T-helper 9 cell (primary cell): ENCODE measurements around the gene SMARCA2.
"Not testable (repeated sequence)": the region's sequence is repeated elsewhere in the genome, so short reads cannot be mapped to it uniquely, and the experiment has no call there.

Experiments used
- DNase-seq: peaks from one replicate; pipeline ENCODE4 v3.0.0-alpha.2; 2020

SMARCA2 gene

DNA sequence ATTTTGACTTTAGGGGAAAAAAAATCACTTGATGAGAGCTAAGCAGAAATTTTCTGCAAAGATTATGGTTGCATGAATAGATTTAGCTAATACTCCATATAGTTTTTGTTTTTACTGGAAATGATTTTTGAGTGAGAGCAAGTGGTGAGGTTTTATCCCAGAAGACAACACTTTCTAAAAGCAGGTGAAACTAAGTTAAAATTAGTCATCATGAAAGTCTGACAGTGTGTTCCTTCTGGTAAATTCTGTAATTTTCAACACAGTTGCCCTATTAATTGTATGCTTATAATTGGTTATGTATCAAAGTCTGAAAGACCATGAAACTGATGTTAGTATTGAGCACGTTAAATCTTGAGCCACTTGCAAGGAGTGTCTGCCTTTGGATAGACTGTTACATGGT, 91.5 kb downstream of the SMARCA2 start:
- DNase-seq, result no peak

DNA sequence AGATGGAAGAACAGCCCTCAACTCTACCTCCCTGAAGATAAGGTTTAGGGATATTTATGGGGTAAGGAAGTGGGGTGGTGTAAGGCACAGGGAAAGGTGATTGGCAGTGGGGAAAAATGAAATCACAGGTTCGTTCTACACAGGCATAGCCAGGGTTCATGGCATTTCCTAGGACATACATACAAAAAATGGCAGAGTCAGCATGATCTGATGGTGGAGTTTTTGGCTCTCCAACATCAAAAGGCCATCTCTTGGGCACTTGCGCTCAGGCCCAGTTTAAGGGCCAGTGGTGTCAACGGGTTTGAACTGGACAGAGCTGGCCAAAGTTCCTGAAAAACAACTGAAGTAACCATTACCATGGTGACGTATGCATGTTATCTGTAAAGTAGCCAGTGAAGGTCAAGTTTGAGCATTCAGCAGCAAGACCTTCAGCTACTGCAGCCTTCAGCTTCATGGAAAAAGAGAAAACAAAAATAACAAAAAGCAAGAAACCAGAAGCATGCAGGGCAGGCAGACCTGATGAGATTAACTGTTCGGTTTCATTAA, 92.8 kb downstream of the SMARCA2 start:
- no peak for DNase-seq

DNA sequence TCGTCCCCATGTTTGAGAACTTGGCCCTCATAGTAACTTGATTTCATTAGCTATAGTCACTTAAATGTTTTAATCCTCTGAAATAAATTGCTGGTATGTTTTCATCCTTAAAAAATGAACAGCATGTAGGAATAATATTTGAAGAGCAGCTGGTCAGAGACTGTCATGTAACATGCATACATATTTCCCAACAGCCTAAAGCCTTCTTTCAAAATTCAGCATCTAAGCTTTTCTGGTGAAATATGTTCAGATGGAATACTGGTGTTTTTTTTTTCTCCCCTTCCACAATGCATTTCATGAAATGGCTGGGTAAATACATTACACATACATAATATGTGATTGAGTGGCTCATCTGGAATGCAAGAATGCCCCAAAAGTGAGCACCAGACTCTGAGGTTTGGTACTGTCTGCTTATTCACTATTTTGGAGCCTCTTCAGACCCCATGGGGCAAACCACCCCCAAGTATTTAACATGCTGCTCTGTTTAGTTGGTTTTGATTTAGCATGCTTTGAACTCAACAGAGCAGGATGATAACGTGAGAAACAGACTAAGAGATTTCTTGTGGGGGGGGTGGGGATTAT, 94.0 kb downstream of the SMARCA2 start:
- no peak for DNase-seq

DNA sequence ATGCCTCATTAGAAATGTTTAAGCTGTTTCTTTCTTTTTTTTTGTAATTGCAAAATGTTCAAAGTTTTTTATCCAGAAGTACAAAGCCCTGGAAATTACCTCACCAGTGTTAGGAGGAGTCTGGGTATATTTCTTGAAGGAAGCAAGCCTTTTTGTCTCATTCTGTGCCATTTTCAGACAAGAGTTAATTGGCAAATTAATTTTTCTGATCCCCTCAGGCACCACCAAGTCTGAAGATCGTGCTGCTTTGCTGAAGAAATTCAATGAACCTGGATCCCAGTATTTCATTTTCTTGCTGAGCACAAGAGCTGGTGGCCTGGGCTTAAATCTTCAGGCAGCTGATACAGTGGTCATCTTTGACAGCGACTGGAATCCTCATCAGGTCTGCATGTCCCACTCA, 94.9 kb downstream of the SMARCA2 start:
- DNase-seq, result no peak

DNA sequence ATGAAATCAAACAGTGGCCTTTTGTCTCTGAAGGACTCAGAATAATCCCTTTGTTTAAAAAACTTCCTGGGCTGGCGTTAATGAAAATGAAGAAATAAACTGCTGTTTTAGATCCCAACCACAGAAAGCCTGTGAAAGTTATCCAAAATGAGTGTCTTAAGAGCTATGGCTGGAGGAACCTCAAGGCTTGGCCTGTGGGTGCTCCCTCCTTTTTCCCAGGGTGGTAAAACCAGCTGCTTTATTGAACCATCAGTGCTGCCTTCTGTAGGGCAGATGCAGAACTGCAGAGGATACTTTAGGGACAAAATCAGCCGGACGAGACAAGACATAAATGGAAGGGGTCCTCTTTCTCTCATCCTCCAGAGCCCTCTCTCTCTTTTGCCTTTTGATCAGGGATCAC, 100.9 kb downstream of the SMARCA2 start:
- DNase-seq, result no peak

GRCh38 chr9:2117527-2117926, 102.4 kb downstream of the SMARCA2 start:
- no peak for DNase-seq

DNA sequence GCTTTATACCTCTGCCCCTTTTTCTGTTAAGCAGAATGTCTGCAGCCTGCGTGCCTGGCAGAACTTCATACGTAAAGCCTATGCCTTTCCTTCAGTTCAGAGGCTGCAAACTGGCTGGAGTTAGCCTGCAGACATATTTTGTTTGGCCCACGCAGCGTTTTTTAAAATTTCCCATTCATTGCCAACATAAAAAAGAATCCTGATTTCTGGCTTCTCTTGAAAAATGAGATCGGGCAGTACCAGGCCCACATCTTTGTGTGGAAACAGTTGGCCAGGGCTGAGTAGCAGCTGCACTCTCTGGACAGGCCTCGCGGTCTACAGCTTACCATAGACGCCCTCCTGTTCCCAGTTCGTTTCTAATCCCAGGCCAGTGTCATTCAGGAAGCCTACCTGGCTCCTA, 104.4 kb downstream of the SMARCA2 start:
- DNase-seq, result no peak

DNA sequence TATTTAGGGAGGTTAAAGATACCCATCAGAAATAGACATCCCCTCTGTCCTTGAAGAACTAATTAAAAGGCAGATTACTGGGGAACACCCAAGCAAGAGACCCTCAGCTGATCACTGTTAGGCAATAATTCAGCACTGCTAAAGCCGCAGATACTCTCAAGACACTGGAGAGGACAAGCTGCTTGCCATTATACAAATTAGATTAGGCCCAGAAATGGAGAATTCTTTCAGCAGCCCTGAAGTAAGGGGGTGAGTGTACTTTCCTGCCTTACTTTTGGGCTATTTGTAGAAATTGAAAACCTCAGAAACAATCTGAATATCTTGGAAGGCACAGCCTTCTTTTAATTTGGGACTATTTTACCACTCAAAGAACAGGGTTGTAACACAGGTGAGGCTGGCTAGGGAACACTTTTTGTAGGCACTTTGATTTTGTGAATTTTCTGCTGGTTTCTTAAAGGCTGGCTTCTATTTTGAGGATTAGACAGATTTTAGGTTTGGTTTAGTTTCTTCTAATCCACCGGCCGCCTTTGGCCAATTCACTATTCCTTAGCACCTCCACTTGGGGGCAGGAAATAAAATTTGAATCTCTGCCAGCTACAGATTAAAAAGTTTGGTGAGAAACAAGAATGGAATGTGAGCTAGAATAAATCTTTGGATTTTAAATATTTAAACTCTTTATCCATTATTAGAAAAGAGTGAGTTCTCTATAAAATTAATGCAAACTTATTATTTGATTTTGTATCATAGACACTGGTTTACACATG, 106.0 kb downstream of the SMARCA2 start:
- DNase-seq, result no peak

- no peak for DNase-seq
Observed at GRCh38 chr9:2122299-2122698, 107.2 kb downstream of the SMARCA2 start.

GRCh38 chr9:2125906-2126305, 110.8 kb downstream of the SMARCA2 start:
- DNase-seq, result no peak

DNA sequence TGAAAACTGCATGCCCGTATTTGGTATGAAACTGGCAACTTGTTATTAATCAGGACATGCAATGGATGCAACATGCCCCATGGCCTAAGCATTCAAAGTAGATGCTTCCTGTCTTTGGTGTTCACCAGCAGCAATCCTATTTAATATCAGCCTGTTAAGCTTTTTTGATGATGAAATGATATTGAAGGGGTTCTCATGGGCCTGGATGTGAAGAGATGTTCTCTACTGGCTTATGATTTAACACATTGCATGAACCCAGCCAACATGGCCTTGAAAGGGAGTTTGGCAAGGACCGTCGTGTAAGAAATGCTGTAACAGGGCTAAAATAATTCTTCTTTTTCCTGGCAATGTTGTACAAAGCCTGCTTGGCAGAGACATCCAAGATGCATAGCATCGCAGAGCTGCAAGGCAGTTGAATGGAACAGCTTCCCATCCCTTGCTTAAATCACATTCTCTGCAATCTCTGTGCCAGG, 111.2 kb downstream of the SMARCA2 start:
- DNase-seq, result no peak

DNA sequence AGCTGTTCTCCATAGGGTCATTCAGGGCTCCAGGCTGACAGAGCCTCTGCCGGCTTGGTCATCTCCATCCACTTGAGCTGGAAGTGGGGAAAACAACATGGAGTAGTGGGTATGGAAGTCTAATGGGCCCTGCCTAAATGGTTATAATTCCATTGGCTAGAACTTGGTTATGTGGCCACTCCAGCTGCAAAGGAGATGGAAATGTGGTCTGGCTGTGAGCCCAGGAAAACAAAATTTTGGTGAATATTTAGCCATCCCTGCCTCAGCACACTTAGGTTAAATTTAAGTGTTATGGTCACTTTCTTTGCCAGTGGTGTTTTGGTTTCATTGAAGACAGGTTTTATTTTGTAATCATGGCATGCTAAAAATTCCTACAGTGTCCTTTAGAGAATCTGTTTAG, 112.3 kb downstream of the SMARCA2 start:
- DNase-seq, result no peak

- DNase-seq, result no peak
Observed at GRCh38 chr9:2128141-2128540, 113.0 kb downstream of the SMARCA2 start.

DNA sequence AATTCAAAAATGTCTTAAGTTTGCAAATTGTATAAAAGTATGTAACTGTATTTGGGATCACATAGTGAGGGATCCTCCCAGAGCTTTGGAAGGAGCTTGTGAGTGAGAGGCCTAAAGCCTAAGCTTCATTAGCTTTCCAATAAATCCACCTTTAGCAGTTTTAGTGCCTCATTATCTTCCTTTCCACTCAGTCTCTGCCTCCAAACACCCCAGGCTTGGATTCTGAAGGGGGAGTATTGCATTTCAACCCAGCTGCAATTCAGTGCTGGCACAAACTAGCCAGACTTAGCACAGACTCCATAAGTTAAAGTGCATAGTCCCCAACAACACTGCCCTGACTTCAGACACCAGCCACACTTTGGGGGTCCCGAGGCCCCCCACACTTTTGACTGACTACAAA, 113.5 kb downstream of the SMARCA2 start:
- DNase-seq, result no peak

DNA sequence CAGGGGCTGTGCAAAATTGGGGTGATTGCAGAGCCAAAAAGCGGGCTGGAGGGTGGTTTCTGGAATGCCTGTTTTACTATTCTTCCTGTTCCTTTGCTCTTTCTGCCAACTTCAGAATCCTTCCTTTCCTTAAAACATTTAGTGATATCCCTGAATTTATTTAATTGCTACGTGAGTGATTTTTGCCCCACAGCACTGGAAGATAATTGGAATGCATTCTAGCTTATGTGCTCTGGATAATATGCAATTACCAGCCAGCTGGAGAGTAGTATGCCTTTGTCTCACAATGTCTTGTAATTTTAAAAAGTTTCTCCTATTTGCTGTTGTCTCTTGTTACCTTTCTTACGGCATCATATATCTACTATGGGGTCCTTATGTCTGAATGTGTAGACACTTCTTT, 115.8 kb downstream of the SMARCA2 start:
- DNase-seq, result no peak

DNA sequence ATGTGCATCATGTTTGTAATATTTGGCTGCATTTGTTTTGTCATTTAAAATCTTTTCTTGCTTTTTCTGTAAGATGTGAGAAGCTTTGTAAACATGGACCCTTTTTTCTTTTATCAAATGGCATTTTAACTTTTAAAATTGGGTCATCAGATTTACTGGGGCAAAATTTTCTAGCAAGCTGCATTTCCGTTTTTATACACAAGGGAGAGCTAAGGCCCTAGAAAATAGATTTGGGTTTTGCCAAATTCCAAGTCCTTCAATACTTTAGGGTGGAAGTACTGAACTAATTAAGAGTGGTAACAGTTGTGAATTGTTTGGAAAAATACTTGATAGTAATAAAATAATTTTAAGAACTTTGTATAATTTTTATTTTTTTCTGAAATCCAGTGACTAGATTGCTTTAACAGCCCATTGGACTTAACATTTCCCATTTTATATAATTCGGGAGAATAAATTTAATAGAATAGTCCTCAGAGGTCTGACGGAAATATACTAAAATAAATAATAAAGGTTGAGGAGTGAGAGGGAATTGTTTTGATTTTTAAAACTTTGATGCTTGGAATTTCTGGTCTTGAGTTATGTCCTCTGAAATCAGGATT, 117.4 kb downstream of the SMARCA2 start:
- DNase-seq, result no peak

- DNase-seq, result no peak
Observed at GRCh38 chr9:2134391-2134790, 119.2 kb downstream of the SMARCA2 start.

- DNase-seq, result no peak
Observed at GRCh38 chr9:2138646-2139045, 123.5 kb downstream of the SMARCA2 start.

DNA sequence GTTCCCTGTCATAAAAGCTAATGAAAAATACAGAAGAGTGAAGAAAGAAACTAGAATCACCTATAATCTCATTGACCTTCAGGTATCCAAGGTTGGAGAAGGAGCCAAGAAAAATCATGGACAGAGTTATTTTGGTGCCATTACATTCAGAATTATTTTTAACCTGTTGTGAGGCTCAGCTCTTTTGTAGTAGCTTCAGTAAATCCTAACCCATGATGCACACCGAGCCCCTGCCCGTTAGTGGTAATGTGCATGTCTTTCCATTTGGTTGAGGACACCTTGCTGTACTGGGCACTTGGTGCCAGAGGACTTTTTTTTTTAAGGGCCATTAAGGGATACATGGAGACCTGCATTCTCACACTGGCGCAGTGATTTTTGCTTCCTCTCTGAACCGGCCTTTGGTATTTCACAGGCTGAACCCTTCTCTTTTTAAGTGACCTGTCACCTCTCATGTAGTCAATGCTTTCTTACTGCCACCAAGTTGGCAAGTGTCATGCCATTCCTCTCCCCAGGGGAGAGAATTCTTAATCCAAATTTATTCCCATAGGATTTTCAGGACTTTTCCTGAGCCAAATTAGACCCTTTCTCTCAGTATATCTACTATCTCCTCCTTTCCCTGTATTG, 125.6 kb downstream of the SMARCA2 start:
- DNase-seq, result no peak

GRCh38 chr9:2142212-2142611, 127.1 kb downstream of the SMARCA2 start:
- DNase-seq, result no peak

- DNase-seq, result no peak
Observed at GRCh38 chr9:2144619-2145018, 129.5 kb downstream of the SMARCA2 start.

DNA sequence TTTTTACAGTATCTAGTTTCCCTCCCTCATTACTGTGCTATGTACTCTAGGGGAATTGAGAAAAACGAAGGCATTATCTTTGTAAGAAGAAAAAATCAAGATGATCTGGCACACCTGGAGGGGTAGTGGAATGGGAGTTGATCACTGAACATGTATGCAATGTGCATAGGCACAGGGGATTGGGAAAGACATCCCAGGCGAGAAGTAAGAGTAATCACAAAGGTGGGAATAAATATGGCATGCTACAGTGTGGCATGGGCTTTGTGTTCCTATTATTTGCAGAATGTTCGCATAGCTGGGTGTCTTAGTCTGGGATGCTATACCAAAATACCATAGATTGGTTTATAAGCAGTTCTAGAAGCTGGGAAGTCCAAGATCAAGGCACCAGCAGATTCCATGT, 130.6 kb downstream of the SMARCA2 start:
- no peak for DNase-seq

GRCh38 chr9:2146700-2147099, 131.6 kb downstream of the SMARCA2 start:
- not testable (repeated sequence) for DNase-seq

DNA sequence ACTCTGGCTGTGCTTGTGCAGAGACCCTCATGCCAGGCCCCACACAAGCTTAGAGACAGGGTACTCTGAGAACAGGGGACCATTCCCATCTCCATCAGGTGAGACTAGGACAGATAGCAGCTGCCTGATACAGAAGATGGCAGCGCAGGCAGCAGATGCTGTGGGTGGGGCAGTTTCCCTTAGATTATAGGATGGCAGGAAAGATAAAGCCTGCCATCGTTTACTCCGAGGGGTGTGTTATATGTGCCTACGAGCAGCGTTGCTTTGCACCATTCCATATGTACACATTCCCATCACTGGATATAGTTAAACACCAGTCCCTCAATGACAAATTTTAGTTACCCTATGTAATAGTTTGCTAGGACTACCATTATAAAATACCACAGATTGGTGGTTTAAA, 135.2 kb downstream of the SMARCA2 start:
- no peak for DNase-seq
